GM12892 (cell line): ENCODE data around the gene UBR2.

ENCODE experiments used
- POLR2A ChIP-seq: IDR thresholded peaks from 2 replicates; pipeline ENCODE4 v1.6.1; 2011; ENCODE audit warnings: low read depth, low read length, control low read depth
- POLR2AphosphoS5 ChIP-seq: IDR thresholded peaks from 2 replicates; pipeline ENCODE4 v1.6.1; 2011; ENCODE audit warnings: low read depth, low read length, control low read depth

DNA sequence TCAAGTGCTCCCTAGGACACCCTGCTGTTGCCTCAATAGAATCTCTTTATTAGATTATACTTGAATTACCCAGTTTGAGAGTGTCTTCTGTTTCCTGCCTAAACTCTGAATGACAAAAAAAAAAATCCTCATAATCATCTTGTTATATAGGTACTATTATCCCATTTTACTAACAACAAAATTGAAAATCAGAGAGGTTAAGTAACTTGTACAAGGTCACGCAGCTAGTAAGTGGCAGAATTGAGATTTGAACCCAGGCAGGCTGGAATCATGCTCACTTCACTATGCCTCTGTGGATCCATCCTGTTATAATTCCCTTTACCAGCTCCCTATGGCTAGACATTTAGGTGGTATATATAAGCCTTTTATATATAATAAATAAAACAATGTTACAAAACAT is 36.6 kb upstream of the UBR2 start:
- TF ChIP-seq POLR2AphosphoS5 (no peak), POLR2A (no peak)
